Trophoblast cell (in vitro differentiated cells and primary cell): ENCODE measurements around the gene PIP5KL1.
A peak's percentile ranks its signal among the peaks of the same experiment; 100 is the strongest.

Experiments
- DNase-seq, 2 donors: peaks; one replicate each; pipeline ENCODE4 v3.0.0-alpha.2; 2016
- H2AFZ ChIP-seq: 2 replicates; pipeline ENCODE4 v1.6.1; 2013; ENCODE audit warnings: low read length, moderate library complexity, mild to moderate bottlenecking; ENCODE audit not compliant: insufficient read depth, poor library complexity
- H2AK5ac ChIP-seq: 2 replicates; pipeline ENCODE4 v1.6.1; 2013; ENCODE audit warnings: mild to moderate bottlenecking, low read length
- H2BK120ac ChIP-seq: 2 replicates; pipeline ENCODE4 v1.6.1; 2013; ENCODE audit warnings: low read length, mild to moderate bottlenecking, moderate library complexity; ENCODE audit not compliant: insufficient read depth, poor library complexity
- H2BK12ac ChIP-seq: 2 replicates; pipeline ENCODE4 v1.6.1; 2013; ENCODE audit warnings: mild to moderate bottlenecking, low read length, moderate library complexity
- H2BK5ac ChIP-seq: 2 replicates; pipeline ENCODE4 v1.6.1; 2013; ENCODE audit warnings: low read length, low read depth, moderate library complexity, mild to moderate bottlenecking; ENCODE audit not compliant: poor library complexity
- H3K14ac ChIP-seq: 2 replicates; pipeline ENCODE4 v1.6.1; 2013; ENCODE audit warnings: mild to moderate bottlenecking, low read length
- H3K18ac ChIP-seq: 2 replicates; pipeline ENCODE4 v1.6.1; 2013; ENCODE audit warnings: mild to moderate bottlenecking, low read length
- H3K23ac ChIP-seq: 2 replicates; pipeline ENCODE4 v1.6.1; 2013; ENCODE audit warnings: low read length
- H3K27ac ChIP-seq: 2 replicates; pipeline ENCODE4 v1.5.1; 2013; ENCODE audit warnings: low read depth, mild to moderate bottlenecking, inconsistent platforms, low read length, moderate library complexity
- H3K27me3 ChIP-seq: 2 replicates; pipeline ENCODE4 v1.6.1; 2013; ENCODE audit warnings: inconsistent platforms, mild to moderate bottlenecking, low read length, moderate library complexity; ENCODE audit not compliant: insufficient read depth
- H3K36me3 ChIP-seq, 2 experiments: 1 replicate in 1 of 2; 2 replicates in 1 of 2; pipeline ENCODE4 v1.6.1; 2013; ENCODE audit warnings: low read length in 2 of 2, mild to moderate bottlenecking in 2 of 2, moderate library complexity in 1 of 2; ENCODE audit not compliant: insufficient read depth in 2 of 2, control insufficient read depth in 1 of 2
- H3K4ac ChIP-seq: 2 replicates; pipeline ENCODE4 v1.6.1; 2013; ENCODE audit warnings: low read depth, mild to moderate bottlenecking, low read length, moderate library complexity
- H3K4me1 ChIP-seq, 2 experiments: 1 replicate in 1 of 2; 2 replicates in 1 of 2; pipeline ENCODE4 v1.6.1; 2013; ENCODE audit warnings: low read length in 2 of 2, mild to moderate bottlenecking in 2 of 2, moderate library complexity in 1 of 2; ENCODE audit not compliant: insufficient read depth in 2 of 2, control insufficient read depth in 1 of 2
- H3K4me2 ChIP-seq: 2 replicates; pipeline ENCODE4 v1.6.1; 2013; ENCODE audit warnings: inconsistent platforms, mild to moderate bottlenecking, low read length, moderate library complexity
- H3K4me3 ChIP-seq: 2 replicates; pipeline ENCODE4 v1.5.1; 2013; ENCODE audit warnings: mild to moderate bottlenecking, low read depth, low read length, inconsistent platforms
- H3K79me1 ChIP-seq: one replicate; pipeline ENCODE4 v1.6.1; 2013; ENCODE audit warnings: low read length
- H3K79me2 ChIP-seq: 2 replicates; pipeline ENCODE4 v1.6.1; 2013; ENCODE audit warnings: low read length, mild to moderate bottlenecking; ENCODE audit not compliant: control insufficient read depth, insufficient read depth, poor library complexity
- H3K9ac ChIP-seq: 2 replicates; pipeline ENCODE4 v1.6.1; 2013; ENCODE audit warnings: mild to moderate bottlenecking, low read length
- H3K9me3 ChIP-seq: 2 replicates; pipeline ENCODE4 v1.6.1; 2013; ENCODE audit warnings: low read depth, mild to moderate bottlenecking, control low read depth, inconsistent platforms, low read length; ENCODE audit not compliant: insufficient read depth
- H4K12ac ChIP-seq: 2 replicates; pipeline ENCODE4 v1.6.1; 2013; ENCODE audit warnings: low read depth, mild to moderate bottlenecking, low read length, moderate library complexity
- H4K8ac ChIP-seq: 2 replicates; pipeline ENCODE4 v1.6.1; 2013; ENCODE audit warnings: low read depth, mild to moderate bottlenecking, low read length, moderate library complexity
- H4K91ac ChIP-seq: one replicate; pipeline ENCODE4 v1.6.1; 2013; ENCODE audit warnings: low read depth, mild to moderate bottlenecking, low read length, moderate library complexity
- WGBS: extraction: QIAGEN DNeasy Blood & Tissue Kit; methylation state at CpG from one replicate; pipeline ENCODE4 v1.1.7; 2013; ENCODE audit warnings: missing lambda C conversion rate; ENCODE audit not compliant: insufficient read length, insufficient coverage; ENCODE audit errors: extremely low coverage; 5-methylcytosine and 5-hydroxymethylcytosine counted together

Gene PIP5KL1

GRCh38 chr9:127977884-127978647 lies 47.5 kb upstream of the PIP5KL1 start:
- H2BK120ac ChIP-seq, result no peak overlapping the region
- H3K79me1 ChIP-seq, result peaks cover 19% of the 10 kb centered on the region
- no peak overlapping the region for H4K91ac ChIP-seq
- H3K4me1 ChIP-seq, result peaks cover 33 to 50% of the 10 kb centered on the region in 2 experiments
- H3K14ac ChIP-seq, result peak overlapping the region; percentile 23
- H2BK5ac ChIP-seq, result no peak overlapping the region
- H3K9me3 ChIP-seq, result peaks cover 2% of the 10 kb centered on the region
- no peaks in the 10 kb centered on the region for H3K27me3 ChIP-seq
- H3K4ac ChIP-seq, result peak overlapping the region; percentile 98
- no peak overlapping the region for H3K27ac ChIP-seq
- no peak overlapping the region for H4K8ac ChIP-seq
- peak overlapping the region; percentile 54 for H3K4me3 ChIP-seq
- H3K18ac ChIP-seq, result no peak overlapping the region
- H4K12ac ChIP-seq, result no peak overlapping the region
- no peak overlapping the region for H3K23ac ChIP-seq
- H3K36me3 ChIP-seq, result peaks cover 2 to 10% of the 10 kb centered on the region in 2 experiments
- peak overlapping the region; percentile 13 for H2AK5ac ChIP-seq
- H2AFZ ChIP-seq, result no peak overlapping the region
- no peak overlapping the region for H2BK12ac ChIP-seq
- no peak overlapping the region for H3K9ac ChIP-seq
- peak overlapping the region; percentile 86 for H3K4me2 ChIP-seq
- H3K79me2 ChIP-seq, result peaks cover 70% of the 10 kb centered on the region
- DNase-seq, result peak in 1 of 2 donors; percentile 19
- no CpG with 5 or more reads among the region's 12 CpGs for WGBS

- peak overlapping the region; percentile 21 for H2BK12ac ChIP-seq
- peaks cover 3 to 13% of the 10 kb centered on the region in 2 experiments for H3K36me3 ChIP-seq
- peaks cover 41 to 54% of the 10 kb centered on the region in 2 experiments for H3K4me1 ChIP-seq
- no peak for DNase-seq
- no peak overlapping the region for H2AFZ ChIP-seq
- no peak overlapping the region for H4K12ac ChIP-seq
- H2BK120ac ChIP-seq, result no peak overlapping the region
- H3K79me2 ChIP-seq, result peaks cover 76% of the 10 kb centered on the region
- no peaks in the 10 kb centered on the region for H3K27me3 ChIP-seq
- H3K4ac ChIP-seq, result peak overlapping the region; percentile 98
- no peak overlapping the region for H3K27ac ChIP-seq
- peaks cover 2% of the 10 kb centered on the region for H3K9me3 ChIP-seq
- H3K4me2 ChIP-seq, result peak overlapping the region; percentile 55
- WGBS, result no CpG with 5 or more reads among the region's 7 CpGs
- no peak overlapping the region for H4K91ac ChIP-seq
- H2BK5ac ChIP-seq, result no peak overlapping the region
- no peak overlapping the region for H3K23ac ChIP-seq
- H3K79me1 ChIP-seq, result peaks cover 19% of the 10 kb centered on the region
- no peak overlapping the region for H3K9ac ChIP-seq
- H3K18ac ChIP-seq, result no peak overlapping the region
- no peak overlapping the region for H3K4me3 ChIP-seq
- no peak overlapping the region for H4K8ac ChIP-seq
- H3K14ac ChIP-seq, result peak overlapping the region; percentile 13
- H2AK5ac ChIP-seq, result no peak overlapping the region
Measured at GRCh38 chr9:127977009-127977883, 46.7 kb upstream of the PIP5KL1 start.

DNA sequence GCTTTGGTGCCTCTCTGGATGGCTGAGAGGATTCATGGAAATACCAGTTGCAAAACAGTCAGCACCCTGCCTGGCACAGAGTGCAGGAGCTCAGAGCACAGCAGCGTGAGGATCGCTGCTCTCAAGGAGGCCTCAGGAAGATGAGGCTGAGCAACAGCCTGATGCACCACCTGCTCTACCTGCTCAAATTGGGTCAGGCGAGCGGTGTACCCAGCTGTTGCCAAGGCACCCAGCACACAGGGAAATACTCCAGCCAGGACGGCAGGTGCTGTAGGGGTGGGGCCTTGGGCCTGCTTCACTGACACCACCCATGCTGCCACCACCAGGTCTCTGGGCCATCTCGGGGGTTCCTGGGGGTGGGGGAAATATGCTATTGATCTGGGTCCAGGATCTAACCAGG lies 45.9 kb upstream of the PIP5KL1 start:
- Histone ChIP-seq H3K18ac (no peak overlapping the region), H3K4me3 (no peak overlapping the region), H2AK5ac (no peak overlapping the region), H3K79me1 (peaks cover 17% of the 10 kb centered on the region), H4K91ac (no peak overlapping the region), H2BK12ac (no peak overlapping the region), H2BK5ac (no peak overlapping the region), H3K36me3 (peaks cover 4 to 13% of the 10 kb centered on the region in 2 experiments), H3K4ac (peak overlapping the region; percentile 98), H3K27ac (no peak overlapping the region), H3K27me3 (no peaks in the 10 kb centered on the region), H2BK120ac (no peak overlapping the region), H3K14ac (no peak overlapping the region), H4K12ac (no peak overlapping the region), H3K4me1 (peaks cover 44 to 57% of the 10 kb centered on the region in 2 experiments), H3K79me2 (peaks cover 81% of the 10 kb centered on the region), H4K8ac (no peak overlapping the region), H3K9ac (no peak overlapping the region), H3K9me3 (peaks cover 2% of the 10 kb centered on the region), H3K23ac (no peak overlapping the region), H2AFZ (no peak overlapping the region), H3K4me2 (no peak overlapping the region)
- no CpG with 5 or more reads among the region's 6 CpGs for WGBS
- DNase-seq, result no peak

DNA sequence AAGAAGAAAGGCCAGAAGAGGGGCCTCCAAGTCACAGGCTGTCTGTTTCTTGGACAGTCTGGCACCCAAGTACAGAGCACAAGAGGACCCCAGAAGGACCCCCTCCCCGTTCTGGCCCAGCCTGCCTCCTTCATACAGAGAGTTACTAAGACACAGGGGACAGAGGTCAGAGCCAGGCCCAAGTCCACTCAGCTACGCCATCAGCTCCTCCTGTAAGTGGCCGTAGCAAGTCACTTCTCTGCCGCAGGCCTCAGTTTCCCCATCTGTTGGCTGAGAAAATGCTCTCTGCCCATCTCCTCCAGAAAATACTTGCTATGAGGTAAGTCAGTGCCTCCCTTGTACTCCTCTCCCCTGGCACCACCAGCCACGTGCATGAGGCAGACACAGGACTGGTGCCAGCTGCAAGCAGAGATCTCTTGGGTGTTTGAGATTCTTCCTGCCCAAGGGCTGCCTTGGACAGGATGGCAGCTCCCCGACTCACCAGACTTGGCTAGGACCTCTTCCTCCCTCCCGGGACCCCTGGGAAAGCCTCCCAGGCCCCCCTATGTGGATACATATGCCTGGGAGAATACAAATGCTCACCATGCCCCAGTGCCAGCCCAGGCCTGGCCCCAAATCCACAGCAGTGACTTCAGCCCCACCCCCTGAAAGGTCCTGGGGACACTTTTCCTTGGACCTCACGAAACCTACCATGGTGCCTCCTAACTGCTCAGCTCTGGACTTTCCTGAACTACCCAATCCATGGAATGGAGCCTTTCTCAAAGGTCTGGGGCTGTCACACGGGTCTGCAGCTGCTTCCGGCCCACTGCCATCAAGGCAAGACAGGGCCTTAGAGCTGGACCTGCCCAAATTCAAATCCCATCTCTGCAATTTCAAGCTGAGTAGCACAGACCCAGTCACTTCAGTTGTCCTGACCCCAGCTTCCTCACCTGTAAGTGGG lies 45.1 kb upstream of the PIP5KL1 start:
- no peak for DNase-seq
- H3K79me1 ChIP-seq, result peaks cover 12% of the 10 kb centered on the region
- H3K79me2 ChIP-seq, result peaks cover 82% of the 10 kb centered on the region
- H2BK120ac ChIP-seq, result no peak overlapping the region
- H3K9ac ChIP-seq, result no peak overlapping the region
- no peak overlapping the region for H3K4me2 ChIP-seq
- no peak overlapping the region for H2BK12ac ChIP-seq
- H4K91ac ChIP-seq, result no peak overlapping the region
- H3K14ac ChIP-seq, result no peak overlapping the region
- H4K12ac ChIP-seq, result no peak overlapping the region
- no peak overlapping the region for H2AFZ ChIP-seq
- H3K9me3 ChIP-seq, result peaks cover 2% of the 10 kb centered on the region
- H3K18ac ChIP-seq, result no peak overlapping the region
- peaks cover 4 to 13% of the 10 kb centered on the region in 2 experiments for H3K36me3 ChIP-seq
- no CpG with 5 or more reads among the region's 10 CpGs for WGBS
- H3K4ac ChIP-seq, result peak overlapping the region; percentile 96
- H4K8ac ChIP-seq, result no peak overlapping the region
- no peak overlapping the region for H2AK5ac ChIP-seq
- H3K27ac ChIP-seq, result no peak overlapping the region
- no peaks in the 10 kb centered on the region for H3K27me3 ChIP-seq
- H3K4me3 ChIP-seq, result no peak overlapping the region
- no peak overlapping the region for H2BK5ac ChIP-seq
- H3K4me1 ChIP-seq, result peaks cover 44 to 62% of the 10 kb centered on the region in 2 experiments
- no peak overlapping the region for H3K23ac ChIP-seq
